ENCODE measurements around the gene FUT1. TPM values are rescaled to one million over a fixed set of nuclear protein-coding genes. Genes with fewer than 3 reads are reported as not detected.

The FUT1 gene
- total and polyA plus RNA-seq, 2 of the 8 experiments (the other 6 are each of a cell fraction or from before 2014, with no cell fraction given): 7.4 to 12.9 TPM

DNA sequence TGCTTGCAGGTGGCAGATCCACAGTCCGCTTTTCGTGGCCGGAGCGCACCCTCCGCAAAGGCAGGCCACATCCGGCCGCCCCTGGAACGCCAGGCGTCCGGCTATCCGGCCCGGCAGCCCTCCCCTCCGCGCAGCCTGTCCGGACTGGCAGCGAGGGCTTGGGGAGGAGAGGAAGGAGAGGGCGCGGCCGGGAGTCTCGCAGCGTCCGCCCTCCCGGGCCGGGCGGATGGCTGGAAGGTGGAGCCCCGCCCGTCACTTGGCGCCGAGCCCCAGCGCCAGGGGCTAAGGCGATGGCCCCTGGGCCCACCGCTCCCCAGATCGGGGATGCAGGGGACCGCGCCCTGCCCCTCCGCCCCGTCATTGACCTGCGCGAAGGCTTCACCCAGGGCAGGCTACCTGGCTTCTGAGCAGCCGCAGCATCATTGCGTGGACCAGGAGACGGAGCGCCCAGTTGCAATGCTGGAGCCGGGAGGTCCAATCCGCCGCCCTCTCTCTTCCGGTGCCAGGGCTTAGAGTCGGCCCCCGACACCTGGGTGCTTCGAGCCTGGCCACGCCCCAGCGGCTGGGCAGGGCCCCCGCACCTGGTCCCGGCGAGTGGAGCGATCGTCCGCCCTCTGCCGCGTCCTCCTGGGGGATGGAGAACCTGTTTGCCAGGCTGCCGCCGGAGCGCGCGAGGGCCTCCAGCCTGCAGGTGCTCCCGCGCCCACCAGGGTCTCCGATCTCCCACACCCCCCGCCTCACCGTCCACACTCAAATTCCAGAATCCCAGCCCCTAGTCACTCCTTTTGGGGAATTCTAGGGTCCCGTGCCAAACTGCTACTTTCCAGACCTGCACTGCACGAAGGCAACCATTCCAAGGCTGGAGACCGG, at the start of gene FUT1 (continued):
- TF ChIP-seq FOSL1 (IDR thresholded peaks at IDR 0.05; ENCODE audit: insufficient read depth, low read depth, low read length): no peak
- TF ChIP-seq TAF7 (optimal IDR thresholded peaks at IDR 0.05; ENCODE audit: borderline replicate concordance, low read depth, low read length): peak; percentile 35
- peak; percentile 73 for TF ChIP-seq TBP (IDR thresholded peaks at IDR 0.05; ENCODE audit: low read depth, low read length)
- peak in 2 of 3 experiments; percentile 14 to 28; a peak in 2 of 4 replicates for TF ChIP-seq CTCF (IDR thresholded peaks at IDR 0.05; ENCODE audit: control extremely low read depth in 1 of 3, insufficient read depth in 1 of 3, low read depth in 1 of 3, low read length in 3 of 3)
- TF ChIP-seq CHD2 (IDR thresholded peaks at IDR 0.05; ENCODE audit: low read length): peak; percentile 43; the same call in 1 of the 2 replicates
- TF ChIP-seq SP4 (IDR thresholded peaks at IDR 0.05; ENCODE audit: low read length): peak; percentile 60; the same call in 1 of the 2 replicates
- TF ChIP-seq SIRT6 (IDR thresholded peaks at IDR 0.05; ENCODE audit: low read length): no peak
- no peak for TF ChIP-seq TEAD4 (IDR thresholded peaks at IDR 0.05; ENCODE audit: low read depth, low read length)
- TF ChIP-seq SRF (IDR thresholded peaks at IDR 0.05; ENCODE audit: low read depth, low read length): 0 out of 2 replicates have a peak, but pooled peaks have one; percentile 2
- TF ChIP-seq RBBP5 (IDR thresholded peaks at IDR 0.05; ENCODE audit: borderline replicate concordance, low read depth, low read length): peak; percentile 36; the same call in 1 of the 2 replicates
- 0 out of 2 replicates have a peak, but pooled peaks have one; percentile 30 for TF ChIP-seq JUND (IDR thresholded peaks at IDR 0.05; ENCODE audit: low read length)
- no peak for TF ChIP-seq RXRA (IDR thresholded peaks at IDR 0.05; ENCODE audit: insufficient read depth, low read depth, low read length)
- peak; percentile 77 for TF ChIP-seq KDM4A (IDR thresholded peaks at IDR 0.05; ENCODE audit: low read depth, low read length, severe bottlenecking)
- 0 out of 2 replicates have a peak, but pooled peaks have one; percentile 75 for TF ChIP-seq GABPA (IDR thresholded peaks at IDR 0.05; ENCODE audit: borderline replicate concordance, insufficient read depth, low read length)
- TF ChIP-seq PHF8 (conservative IDR thresholded peaks at IDR 0.05; ENCODE audit: low read depth, low read length): peak; percentile 45; the same call in 1 of the 2 replicates
- peak; percentile 79 for TF ChIP-seq ASH2L (IDR thresholded peaks at IDR 0.05; ENCODE audit: low read length)
- TF ChIP-seq CREB1 (IDR thresholded peaks at IDR 0.05): peak; percentile 95
- TF ChIP-seq E2F6 (IDR thresholded peaks at IDR 0.05): peak; percentile 67
- TF ChIP-seq MAX (IDR thresholded peaks at IDR 0.05): peak; percentile 78
- peak in 1 of 2 experiments; percentile 6; a peak in 1 of 4 replicates for TF ChIP-seq HDAC2 (IDR thresholded peaks at IDR 0.05; ENCODE audit: borderline replicate concordance in 1 of 2, low read depth in 2 of 2, low read length in 2 of 2)

Measured in H1 (cell line).